Upper lobe of left lung (tissue), 6 donors: Measurements from ENCODE around the gene MIF4GD. TPM values are rescaled to one million over a fixed set of nuclear protein-coding genes. Genes with fewer than 3 reads are reported as not detected.

ENCODE experiments used
- ATAC-seq, 2 donors: fragments of 200-7000 bp; cut with Tn5 transposase; one replicate each; pipeline ENCODE4 v1.9.1; 2022; ENCODE audit warnings: mild to moderate bottlenecking in 2 of 2, moderate library complexity in 2 of 2; ENCODE audit not compliant: low FRiP score in 2 of 2
- DNase-seq, 2 donors: peaks; one replicate each; pipeline ENCODE4 v3.0.0-alpha.2; 2019 to 2020
- H3K27ac ChIP-seq, 4 donors: fragments of 200-600 bp; sonication (generic); one replicate each; pipeline ENCODE4 v1.5.1; 2016 to 2019
- H3K27me3 ChIP-seq, 4 donors: fragments of 200-600 bp; sonication (generic); one replicate each; pipeline ENCODE4 v1.5.1; 2017 to 2019
- H3K36me3 ChIP-seq, 4 donors: fragments of 200-600 bp; sonication (generic); one replicate each; pipeline ENCODE4 v1.5.1; 2016 to 2019
- H3K4me1 ChIP-seq, 4 donors: fragments of 200-600 bp; sonication (generic); one replicate each; pipeline ENCODE4 v1.5.1; 2018 to 2019
- H3K4me3 ChIP-seq, 4 donors: fragments of 200-600 bp; sonication (generic); one replicate each; pipeline ENCODE4 v1.5.1; 2017 to 2019; ENCODE audit warnings: mild to moderate bottlenecking in 2 of 4, moderate library complexity in 1 of 4
- H3K9me3 ChIP-seq, 4 donors: fragments of 200-600 bp; sonication (generic); one replicate each; pipeline ENCODE4 v1.5.1; 2018 to 2019
- EP300 ChIP-seq, 4 donors: sonication (generic); formaldehyde crosslinking; IDR thresholded peaks; one replicate each; pipeline ENCODE4 v1.5.1; 2017; ENCODE audit warnings: antibody characterized with exemption in 4 of 4, control low read depth in 2 of 4
- POLR2A ChIP-seq, 4 donors: fragments of 450-650 bp; IDR thresholded peaks; one replicate each; pipeline ENCODE4 v1.5.1; 2016 to 2017; ENCODE audit warnings: antibody characterized with exemption in 4 of 4, mild to moderate bottlenecking in 2 of 4
- POLR2AphosphoS5 ChIP-seq, 2 donors: sonication (generic); formaldehyde crosslinking; IDR thresholded peaks; one replicate each; pipeline ENCODE4 v1.5.1; 2017; ENCODE audit warnings: antibody characterized with exemption in 2 of 2
- WGBS, 2 donors: methylation state at CpG; one replicate each; pipeline ENCODE4 v1.1.5; 2017 to 2018; 5-methylcytosine and 5-hydroxymethylcytosine counted together
- total RNA-seq, 6 donors: library from RNA; depleted of rRNA in 4 of 6; stranded (reverse); fragments of >200 nt in 4 of 6; gene quantifications; one replicate each; pipeline versions ENCODE4 v1.1.0 to v1.2.1, GENCODE V29; 2016 to 2021
- TF ChIP-seq, protein P1 (sequence below), 6 experiments: fragments of 450-650 bp in 4 of 6; fragments of 200-600 bp in 2 of 6; sonication (generic) in 2 of 6; IDR thresholded peaks; one replicate each; pipeline ENCODE4 v1.5.1; 2016 to 2019; ENCODE audit warnings: antibody characterized with exemption in 6 of 6
- donor health status: DM: no; HTN: no; CAD: no; lungs with moderate emphysema.
- donor health status: DM: no; HTN: yes; CAD: no; lungs with severe emphysema.

Gene MIF4GD
- total RNA-seq, 6 donors from 2014 or later = 19.9 to 42.8 (median 36.2) TPM

DNA sequence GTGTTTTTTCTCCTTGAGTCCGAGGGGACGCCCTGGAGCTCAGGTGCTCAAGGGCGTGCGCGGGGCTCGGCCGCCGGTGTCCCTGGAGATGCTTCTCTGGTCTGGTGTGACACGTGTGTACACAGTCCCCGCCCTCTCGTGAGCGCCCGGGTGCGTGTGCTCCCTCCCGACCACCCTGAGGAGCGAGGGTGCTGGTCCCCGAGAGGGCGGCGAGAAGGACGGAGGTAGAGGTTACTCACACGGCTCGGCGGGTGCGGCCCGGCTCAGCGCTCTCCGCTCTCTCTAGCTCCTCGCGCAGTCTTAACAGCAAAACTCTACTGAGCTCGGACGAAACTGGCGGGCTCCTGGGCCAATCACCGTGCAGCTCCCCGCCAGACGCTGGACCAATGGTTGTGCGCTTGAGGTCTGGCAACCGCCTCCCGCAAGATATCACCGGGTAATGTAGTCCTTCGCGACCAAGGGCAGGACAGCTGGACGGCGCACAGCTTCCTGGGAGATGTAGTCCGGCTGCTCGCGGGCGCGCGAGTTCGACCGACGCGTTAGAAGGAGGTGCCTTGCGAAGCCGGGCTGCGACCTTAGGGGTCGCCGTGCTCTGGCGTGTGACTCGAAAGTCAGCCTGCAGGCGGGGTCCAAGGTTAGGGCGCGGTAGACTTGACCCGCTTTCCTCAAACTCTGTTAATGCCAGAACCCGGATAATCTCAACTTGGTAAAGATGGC lies 18.2 kb upstream of the MIF4GD start, which contains the start of gene SLC25A19:
SLC25A19 (minus strand) TSS at position 319 of the 717 bp plus-strand sequence. CDS start 2,669 bp downstream, outside the sequence.
- peak; percentile 98 to 99 for DNase-seq
- Histone ChIP-seq H3K4me1 (peaks cover 8 to 11% (median 10%) of the 10 kb centered on the region in 4 donors), H3K4me3 (peak within 1 kb of the TSS; percentile 79 to 96 (median 88)), H3K36me3 (peaks cover 0 to 14% (median 6%) of the 10 kb centered on the region in 4 donors), H3K27ac (peak within 1 kb of the TSS; percentile 88 to 97 (median 94)), H3K9me3 (no peaks in the 10 kb centered on the region), H3K27me3 (no peaks in the 10 kb centered on the region)
- ATAC-seq = peak; percentile 99 to 100
- 0% methylated on average over 4 to 30 of the region's 65 CpGs for WGBS, 2 donors
- TF ChIP-seq POLR2A (IDR thresholded peaks at IDR 0.05) (peak in 3 of 4 donors; percentile 38 to 98 (median 98)), POLR2AphosphoS5 (IDR thresholded peaks at IDR 0.05) (peak; percentile 87 to 92), EP300 (IDR thresholded peaks at IDR 0.05) (no peak)
- TF ChIP-seq, protein P1, sequence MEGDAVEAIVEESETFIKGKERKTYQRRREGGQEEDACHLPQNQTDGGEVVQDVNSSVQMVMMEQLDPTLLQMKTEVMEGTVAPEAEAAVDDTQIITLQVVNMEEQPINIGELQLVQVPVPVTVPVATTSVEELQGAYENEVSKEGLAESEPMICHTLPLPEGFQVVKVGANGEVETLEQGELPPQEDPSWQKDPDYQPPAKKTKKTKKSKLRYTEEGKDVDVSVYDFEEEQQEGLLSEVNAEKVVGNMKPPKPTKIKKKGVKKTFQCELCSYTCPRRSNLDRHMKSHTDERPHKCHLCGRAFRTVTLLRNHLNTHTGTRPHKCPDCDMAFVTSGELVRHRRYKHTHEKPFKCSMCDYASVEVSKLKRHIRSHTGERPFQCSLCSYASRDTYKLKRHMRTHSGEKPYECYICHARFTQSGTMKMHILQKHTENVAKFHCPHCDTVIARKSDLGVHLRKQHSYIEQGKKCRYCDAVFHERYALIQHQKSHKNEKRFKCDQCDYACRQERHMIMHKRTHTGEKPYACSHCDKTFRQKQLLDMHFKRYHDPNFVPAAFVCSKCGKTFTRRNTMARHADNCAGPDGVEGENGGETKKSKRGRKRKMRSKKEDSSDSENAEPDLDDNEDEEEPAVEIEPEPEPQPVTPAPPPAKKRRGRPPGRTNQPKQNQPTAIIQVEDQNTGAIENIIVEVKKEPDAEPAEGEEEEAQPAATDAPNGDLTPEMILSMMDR (IDR thresholded peaks at IDR 0.05) = peak in 5 of 6 experiments; percentile 21 to 48 (median 41)

DNA sequence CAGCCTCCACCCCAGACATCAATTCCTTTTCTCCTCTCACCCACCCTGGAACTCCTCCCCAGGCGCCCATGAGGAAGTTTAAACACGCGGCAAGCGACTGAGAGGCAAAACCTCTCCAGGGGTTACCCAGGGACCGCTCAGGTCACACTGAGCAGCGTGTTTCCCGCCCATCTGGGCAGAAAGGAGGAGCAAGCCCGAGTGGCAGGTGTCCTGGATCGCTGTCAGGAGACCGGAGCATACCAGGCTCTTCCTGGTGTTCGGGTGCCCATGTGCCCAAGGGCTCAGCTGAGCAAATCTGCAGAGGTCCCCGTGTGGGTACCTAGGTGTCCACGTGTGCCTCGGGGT lies 17.7 kb upstream of the MIF4GD start:
- peak in 1 of 2 donors; percentile 53 for DNase-seq
- TF ChIP-seq POLR2A (IDR thresholded peaks at IDR 0.05) (no peak), POLR2AphosphoS5 (IDR thresholded peaks at IDR 0.05) (no peak), EP300 (IDR thresholded peaks at IDR 0.05) (no peak)
- TF ChIP-seq, protein P1 (IDR thresholded peaks at IDR 0.05) = no peak
- H3K36me3 ChIP-seq = peaks cover 0 to 14% (median 6%) of the 10 kb centered on the region in 4 donors
- no peaks in the 10 kb centered on the region for H3K27me3 ChIP-seq
- H3K9me3 ChIP-seq = no peaks in the 10 kb centered on the region
- peak overlapping the region; percentile 79 to 96 (median 88) for H3K4me3 ChIP-seq
- H3K4me1 ChIP-seq = peaks cover 8 to 11% (median 10%) of the 10 kb centered on the region in 4 donors
- 0% methylated on average over 4 to 10 of the region's 14 CpGs for WGBS, 2 donors
- peak overlapping the region; percentile 88 to 97 (median 94) for H3K27ac ChIP-seq
- ATAC-seq = peak; percentile 18 to 67

DNA sequence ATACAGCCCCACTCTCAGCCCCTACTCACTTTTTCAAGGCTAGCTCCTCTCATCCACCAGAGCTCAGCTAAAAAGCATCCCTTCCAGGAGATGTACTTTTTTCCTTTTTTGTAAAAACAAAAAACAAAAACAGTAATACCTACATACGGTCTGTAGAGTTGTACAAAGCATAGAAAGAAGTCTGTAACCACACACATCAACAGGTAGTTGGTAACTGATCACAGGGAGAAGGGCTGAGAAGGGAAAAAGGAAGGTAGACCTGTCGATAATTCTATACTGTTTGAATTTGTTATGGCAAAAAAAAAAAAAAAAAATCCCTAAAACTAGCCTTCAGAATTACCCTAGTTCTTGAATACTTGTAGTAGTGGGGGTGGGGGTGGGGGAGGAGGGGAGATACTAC lies 17.3 kb upstream of the MIF4GD start:
- Histone ChIP-seq H3K27ac (peak overlapping the region; percentile 88 to 97 (median 94)), H3K4me3 (peak overlapping the region; percentile 79 to 96 (median 88))

DNA sequence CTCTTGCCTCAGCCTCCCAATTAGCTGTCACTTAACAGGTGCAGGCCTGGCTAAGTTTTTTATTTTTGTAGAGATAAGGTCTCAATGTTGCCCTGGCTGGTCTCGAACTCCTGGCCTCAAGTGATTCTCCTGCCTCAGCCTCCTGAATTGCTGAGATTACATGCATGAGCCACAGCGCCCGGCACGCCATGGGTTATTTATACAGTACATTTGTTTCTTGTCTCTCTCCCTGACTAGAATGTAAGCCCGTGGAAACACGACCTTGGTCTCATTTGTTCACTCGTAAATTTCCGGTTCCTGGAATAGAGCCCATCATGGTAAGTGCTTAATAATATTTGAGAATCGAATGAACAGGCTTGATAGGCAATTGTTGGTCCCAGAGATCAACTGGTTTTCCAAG lies 16.2 kb upstream of the MIF4GD start:
- WGBS, 2 donors = 83 to 91% methylated on average over 9 of the region's 9 CpGs

More for the DNA sequence above, 17.3 kb upstream of the MIF4GD start:
- Histone ChIP-seq H3K9me3 (no peaks in the 10 kb centered on the region), H3K4me1 (peaks cover 8 to 11% (median 10%) of the 10 kb centered on the region in 4 donors), H3K36me3 (peaks cover 0 to 18% (median 7%) of the 10 kb centered on the region in 4 donors), H3K27me3 (no peaks in the 10 kb centered on the region)
- no peak for TF ChIP-seq EP300 (IDR thresholded peaks at IDR 0.05)
- TF ChIP-seq, protein P1 (IDR thresholded peaks at IDR 0.05) = no peak
- TF ChIP-seq POLR2AphosphoS5 (IDR thresholded peaks at IDR 0.05) = no peak
- no peak for TF ChIP-seq POLR2A (IDR thresholded peaks at IDR 0.05)
- WGBS, 2 donors = 26 to 38% methylated on average over 2 of the region's 2 CpGs
- DNase-seq (no peak), ATAC-seq (no peak)

More for the DNA sequence above, 16.2 kb upstream of the MIF4GD start:
- DNase-seq (no peak), ATAC-seq (no peak)
- no peaks in the 10 kb centered on the region for H3K9me3 ChIP-seq
- no peak overlapping the region for H3K27ac ChIP-seq
- TF ChIP-seq, protein P1 (IDR thresholded peaks at IDR 0.05) = no peak
- no peak for TF ChIP-seq POLR2AphosphoS5 (IDR thresholded peaks at IDR 0.05)
- no peak for TF ChIP-seq POLR2A (IDR thresholded peaks at IDR 0.05)
- TF ChIP-seq EP300 (IDR thresholded peaks at IDR 0.05) = no peak
- H3K4me1 ChIP-seq = peaks cover 8 to 11% (median 10%) of the 10 kb centered on the region in 4 donors
- no peaks in the 10 kb centered on the region for H3K27me3 ChIP-seq
- H3K36me3 ChIP-seq = peaks cover 0 to 24% (median 10%) of the 10 kb centered on the region in 4 donors
- H3K4me3 ChIP-seq = no peak overlapping the region
